GM21576 (cell line): Measurements from ENCODE around the gene DGCR8.

ENCODE experiments used
- ATAC-seq: cut with Tn5 transposase; IDR thresholded peaks from one replicate; pipeline ENCODE4 v1.9.1; 2021; ENCODE audit warnings: mild to moderate bottlenecking, moderate library complexity; ENCODE audit not compliant: unreplicated experiment

Gene DGCR8

DNA sequence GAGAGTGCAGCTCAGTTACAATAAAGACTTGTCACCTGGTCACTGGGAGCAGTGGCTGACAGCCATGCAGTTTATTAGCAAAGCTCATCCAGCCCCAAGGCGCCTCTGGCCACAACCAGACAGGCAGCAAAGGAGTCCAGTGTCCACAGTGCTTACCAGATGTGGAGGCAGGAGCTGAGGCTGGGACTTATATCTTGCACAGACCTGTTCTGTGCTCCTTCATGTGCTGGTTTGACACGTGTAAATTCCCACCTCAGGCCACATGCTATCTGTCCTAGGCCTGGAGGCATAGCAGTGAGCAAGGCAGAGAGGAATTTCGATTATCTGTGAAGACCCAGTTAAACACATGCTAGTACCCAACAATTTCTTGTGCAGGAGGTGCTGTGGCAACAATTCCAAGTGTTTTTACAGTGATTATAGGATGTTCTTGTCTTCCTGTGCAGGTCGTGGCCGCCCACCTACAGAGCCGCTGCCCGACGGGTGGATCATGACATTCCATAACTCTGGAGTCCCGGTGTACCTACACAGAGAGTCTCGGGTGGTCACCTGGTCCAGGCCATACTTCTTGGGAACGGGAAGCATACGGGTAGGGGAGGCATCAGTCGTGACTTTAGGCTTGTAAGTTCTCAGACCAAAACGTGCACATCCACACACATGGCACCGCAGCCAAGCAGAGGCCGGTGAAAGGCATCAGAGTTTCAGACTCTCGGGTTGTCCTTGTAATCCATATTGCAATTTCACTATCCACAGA lies 9.4 kb downstream of the DGCR8 start:
- ATAC-seq: no peak

DNA sequence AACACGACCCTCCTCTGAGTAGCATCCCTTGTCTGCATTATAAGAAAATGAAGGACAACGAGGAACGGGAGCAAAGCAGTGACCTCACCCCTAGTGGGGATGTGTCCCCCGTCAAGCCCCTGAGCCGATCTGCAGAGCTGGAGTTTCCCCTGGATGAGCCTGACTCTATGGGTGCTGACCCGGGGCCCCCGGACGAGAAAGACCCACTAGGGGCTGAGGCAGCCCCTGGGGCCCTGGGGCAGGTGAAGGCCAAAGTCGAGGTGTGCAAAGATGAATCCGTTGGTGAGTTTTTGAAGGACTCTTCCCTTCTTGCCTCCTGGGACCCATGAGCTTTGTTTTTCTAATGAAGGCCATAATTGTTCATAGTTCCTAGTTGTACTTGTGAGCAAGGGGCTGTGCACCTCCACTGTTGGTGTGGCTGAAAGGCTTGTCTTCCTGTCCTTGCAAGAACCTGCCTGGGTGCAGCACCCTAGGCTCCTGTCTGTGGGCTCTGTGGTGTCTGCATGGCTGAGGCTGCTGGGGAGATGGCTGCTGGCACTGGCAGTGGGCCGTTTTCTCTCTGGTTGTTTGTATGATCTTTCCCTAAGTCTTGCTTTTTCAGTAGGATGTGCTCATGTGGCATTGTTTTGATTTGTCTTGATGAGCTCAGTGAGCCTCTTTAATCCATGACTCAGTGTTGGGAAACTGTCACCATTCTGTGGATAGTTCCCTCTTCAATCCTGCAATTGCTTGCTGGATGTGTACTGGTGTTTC lies 10.1 kb downstream of the DGCR8 start:
- no peak for ATAC-seq

DNA sequence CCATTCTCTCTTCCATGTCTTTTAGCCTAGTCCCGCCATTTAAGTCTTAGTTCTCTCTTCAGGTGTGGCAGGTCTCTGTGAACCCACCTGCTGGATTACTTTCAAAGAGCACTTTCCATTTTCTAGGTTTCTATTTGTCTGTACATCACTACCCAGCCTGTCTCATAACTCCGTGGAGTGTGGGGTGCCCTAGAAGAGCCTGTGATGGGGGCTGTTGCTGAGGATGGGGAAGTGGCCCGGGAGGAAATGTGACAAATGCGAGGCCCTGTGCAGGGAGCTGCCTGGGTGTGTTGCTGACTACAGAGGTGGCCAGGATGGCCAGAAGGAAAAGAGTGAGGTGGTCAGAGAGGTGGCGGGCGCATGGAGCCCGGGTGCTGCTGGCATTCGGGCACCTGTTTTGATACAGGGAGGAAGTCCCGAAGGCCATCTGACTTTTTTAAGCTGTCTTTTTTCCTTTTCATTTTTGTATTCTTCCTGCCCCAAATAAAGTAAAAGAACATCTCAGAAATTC lies 10.7 kb downstream of the DGCR8 start:
- ATAC-seq: no peak

DNA sequence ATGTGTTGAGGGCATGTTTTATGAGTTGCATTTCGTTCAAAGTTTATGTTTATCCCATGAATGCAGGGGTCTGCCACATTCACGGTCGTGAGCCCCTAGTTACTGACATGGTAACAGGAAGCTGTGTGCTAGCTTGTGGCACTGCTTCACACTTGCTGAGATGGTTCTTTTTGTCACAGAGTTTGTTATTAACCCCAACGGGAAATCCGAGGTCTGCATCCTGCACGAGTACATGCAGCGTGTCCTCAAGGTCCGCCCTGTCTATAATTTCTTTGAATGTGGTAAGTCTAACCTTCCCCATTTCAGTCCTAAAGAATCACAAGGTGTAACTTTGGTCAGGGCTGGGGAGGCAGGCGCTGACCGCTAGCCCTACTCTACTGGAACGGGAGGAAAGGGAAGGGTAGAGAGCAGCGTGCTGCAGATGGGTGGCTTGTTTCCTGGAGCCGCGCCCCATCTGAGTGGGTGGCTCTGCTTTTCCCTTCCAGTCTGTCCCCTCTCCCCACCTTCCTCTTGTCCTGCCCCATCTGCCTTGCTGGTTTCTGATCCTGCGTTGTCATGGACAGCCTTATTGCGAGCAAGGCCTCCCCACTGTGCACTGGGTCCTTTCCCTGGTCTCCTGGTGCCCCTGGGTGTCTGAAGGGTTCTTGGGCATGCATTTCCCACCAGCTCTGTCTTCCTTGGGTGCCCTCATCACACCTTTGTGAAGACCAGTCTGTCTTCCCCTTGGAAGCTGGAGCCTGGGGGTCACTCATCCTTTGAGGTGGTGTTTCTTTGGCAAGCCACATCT lies 11.8 kb downstream of the DGCR8 start:
- no peak for ATAC-seq

DNA sequence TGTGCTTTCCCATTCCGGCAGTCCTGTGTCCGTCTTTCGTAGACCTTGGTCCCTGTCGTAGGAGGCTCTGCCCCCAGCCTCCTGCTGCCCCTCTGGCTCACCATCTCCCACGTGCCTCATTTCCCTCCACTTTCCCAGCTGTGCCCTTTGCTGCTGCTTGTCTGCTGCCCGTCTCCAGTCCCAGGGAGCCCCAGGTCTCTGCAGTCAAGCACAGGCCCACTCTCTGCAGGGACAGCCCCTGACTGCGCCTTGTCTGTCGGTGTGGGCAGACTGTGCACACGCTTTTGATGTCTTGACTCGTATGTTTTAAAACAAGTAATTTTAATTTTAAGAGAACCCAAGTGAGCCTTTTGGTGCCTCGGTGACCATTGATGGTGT lies 12.4 kb downstream of the DGCR8 start:
- ATAC-seq: no peak

DNA sequence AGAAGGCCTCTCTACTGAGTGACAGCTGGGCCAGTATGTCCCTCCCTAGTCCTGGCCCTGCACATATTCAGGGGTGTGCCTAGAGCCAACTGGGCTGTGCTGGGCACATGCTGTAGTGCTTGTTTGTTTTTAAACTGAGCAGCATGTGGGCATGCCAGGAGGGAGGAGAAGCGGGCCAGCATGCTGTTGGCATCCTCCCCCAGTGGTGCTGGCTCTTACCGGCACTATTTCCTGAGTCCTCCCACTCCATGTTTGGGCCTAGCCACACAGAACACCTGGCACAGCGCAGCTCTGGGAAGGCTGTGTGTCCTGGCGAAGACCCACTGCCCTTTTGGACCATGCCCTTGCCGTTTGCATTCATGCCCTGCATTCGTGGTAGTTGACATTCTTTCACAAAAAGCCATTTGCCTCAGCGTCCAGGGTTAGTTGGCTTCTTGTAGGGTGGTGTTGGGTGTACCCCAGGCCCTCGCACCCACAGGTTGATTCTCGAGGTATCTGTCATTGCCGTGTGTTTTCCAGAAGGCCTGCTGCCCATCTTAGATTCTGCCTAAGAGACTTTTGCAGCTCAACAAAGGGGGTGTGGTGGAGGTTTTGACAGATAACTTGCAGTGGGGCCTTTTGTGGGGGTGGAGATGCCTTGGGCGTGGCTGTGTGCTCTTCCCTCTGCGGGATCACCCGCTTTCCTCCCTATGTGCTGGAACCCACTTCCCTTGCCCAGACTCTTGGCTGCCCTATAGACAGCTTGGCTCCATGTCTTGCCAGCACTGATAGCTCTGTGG lies 13.6 kb downstream of the DGCR8 start:
- ATAC-seq: no peak

DNA sequence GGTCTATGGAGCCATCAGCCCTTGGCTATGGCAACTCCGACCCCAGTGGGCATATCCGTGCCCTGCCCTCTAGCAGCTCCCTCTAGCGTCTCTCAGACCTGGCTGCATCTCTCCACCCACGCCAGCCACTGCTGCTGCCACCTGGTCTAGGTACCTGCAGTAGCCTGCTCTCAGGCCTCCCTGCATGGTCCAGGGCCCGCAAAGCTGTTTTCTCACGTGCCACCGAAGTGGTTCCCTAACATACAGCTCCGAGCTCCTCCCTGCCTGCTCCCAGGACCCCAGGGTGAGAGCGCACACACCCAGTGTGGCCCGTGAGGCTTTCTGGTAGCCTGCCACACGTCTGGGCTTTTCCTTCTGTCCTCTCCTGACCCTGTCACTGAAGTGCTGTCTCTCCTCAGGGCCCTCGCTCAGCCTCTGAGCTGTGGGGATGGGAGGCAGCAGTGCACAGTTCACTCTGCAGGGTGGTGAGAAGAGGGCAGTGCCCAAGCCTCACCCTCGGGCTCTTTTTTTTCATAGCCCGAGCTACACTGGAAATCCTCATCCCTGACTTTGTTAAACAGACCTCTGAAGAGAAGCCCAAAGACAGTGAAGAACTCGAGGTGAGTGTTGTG lies 14.3 kb downstream of the DGCR8 start:
- no peak for ATAC-seq

DNA sequence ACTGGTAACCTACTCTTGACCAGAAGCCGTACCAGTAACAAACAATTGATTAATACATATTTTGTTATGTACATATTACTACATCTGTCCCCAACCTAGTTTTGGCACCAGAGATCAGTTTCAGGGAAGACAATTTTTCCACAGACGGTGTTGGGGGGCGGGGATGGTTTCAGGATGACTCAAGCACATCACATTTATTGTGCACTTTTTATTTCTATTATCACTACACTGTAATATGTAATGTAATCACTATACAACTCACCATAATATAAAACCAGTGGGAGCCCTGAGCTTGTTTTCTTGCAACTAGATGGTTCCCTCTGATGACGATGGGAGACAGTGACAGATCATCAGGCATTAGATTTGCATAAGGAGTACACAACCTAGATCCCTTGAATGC lies 15.5 kb downstream of the DGCR8 start:
- ATAC-seq: no peak

DNA sequence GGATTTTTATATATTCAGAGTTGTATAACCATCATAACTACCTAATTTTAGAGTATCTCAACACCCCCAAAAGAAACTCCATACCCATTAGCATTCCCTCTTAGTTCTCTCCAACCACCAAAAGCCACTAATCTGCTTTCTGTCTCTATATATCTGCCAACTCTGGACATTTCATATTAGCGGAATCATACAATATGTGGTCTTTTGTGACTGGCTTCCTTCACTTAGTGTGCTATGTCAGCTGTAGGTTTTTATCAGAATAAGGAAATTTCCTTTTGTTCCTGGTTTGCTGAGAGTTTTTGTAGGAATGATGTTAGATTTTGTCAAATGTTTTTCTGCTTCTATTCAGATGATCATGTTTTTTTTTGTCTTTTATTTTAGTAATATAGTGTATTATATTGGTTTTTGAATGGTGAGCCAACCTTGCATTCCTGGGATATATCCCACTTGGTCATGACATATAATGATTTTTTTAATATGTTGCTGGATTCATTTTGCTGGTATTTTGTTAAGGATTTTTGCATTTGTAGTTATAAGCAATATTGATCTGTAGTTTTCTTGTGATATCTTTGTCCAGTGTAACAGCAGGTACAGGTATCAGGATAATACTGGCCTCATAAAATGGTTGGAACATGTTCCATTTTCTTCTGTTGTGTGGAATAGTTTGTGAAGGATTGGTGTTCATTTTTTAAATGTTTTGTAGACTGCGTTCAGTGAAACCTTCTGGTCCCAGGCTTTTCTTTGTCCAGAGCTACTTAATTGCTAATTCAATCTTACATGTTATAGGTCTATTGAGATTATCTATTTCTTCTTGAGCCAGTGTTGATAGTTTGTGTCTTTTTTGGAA lies 16.8 kb downstream of the DGCR8 start:
- no peak for ATAC-seq

DNA sequence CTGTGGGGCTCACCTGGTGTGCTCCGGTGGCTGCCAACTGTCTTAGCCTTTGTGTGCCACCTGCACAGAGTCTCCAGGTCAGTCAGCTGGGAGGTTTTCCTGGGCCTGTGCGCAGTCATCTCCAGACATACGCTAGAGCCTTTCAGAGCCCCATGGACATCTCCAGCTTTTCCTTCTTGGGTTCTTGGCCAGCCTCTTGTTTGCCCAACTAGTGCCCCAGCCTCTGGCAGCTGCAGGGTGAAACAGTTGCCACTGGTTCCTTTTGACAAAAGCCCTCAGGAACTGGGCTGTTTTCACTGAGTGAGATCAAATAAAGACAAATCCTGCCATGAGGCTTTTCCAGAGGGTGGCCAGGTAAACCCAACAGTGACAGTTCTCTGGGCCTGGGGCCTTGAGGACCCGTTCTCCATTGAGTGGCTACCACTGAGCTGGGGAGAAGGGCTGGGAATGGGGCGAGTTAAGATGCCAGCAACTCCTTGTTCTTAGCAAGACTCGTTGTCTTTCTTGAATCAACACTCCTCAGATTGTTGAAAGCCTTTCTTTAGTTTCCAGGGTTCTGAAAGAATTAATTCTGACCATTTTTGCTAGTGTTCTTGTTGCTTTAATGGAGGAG lies 19.2 kb downstream of the DGCR8 start:
- ATAC-seq: no peak

DNA sequence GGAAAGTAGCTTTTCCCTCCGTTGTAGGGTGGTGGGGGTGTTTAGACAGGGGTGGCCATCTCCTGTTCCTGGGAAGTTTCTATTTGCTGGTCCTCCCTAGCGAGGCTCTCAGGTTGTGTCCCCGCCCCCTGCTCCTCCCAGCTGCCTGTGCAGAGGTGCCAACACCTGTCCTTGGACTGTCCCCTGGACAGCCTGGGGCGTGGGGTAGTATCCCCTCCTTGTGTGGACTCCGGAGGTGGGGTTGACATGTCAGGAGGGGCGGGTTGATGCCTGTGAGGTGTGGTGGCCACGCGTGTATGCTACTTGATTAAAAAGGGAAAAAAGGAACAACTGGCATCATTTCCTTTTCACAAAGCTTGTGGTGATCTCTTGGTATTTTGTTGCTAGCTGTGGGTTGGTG lies 21.6 kb downstream of the DGCR8 start:
- ATAC-seq: no peak

DNA sequence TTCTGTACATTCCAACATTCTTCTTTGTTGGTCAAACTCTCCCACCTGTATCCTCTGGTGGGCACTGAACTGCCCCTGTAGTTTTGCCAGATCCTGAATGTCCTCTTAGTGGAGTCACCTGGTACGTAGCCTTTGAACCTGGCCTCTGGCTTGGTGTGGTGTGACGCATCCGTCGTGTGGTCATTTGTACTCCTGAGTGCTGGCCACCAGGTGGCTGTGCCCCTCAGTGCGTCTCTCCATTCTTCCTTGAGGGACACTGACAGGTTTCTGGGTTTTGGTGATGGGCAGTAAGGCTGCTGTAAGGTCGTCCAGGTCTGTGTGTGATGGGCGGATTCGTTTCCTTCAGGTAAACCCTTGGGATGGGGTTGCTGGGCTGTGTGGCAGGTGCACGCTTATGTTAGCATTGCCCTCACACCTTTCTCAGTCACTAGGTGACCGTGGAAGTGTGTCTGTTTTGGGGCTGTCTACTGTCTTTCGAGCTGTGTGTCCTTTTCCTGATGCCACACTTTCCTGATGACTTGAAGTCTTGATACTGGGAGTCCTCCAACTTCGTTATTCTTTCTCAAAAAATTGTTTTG lies 22.3 kb downstream of the DGCR8 start:
- no peak for ATAC-seq

DNA sequence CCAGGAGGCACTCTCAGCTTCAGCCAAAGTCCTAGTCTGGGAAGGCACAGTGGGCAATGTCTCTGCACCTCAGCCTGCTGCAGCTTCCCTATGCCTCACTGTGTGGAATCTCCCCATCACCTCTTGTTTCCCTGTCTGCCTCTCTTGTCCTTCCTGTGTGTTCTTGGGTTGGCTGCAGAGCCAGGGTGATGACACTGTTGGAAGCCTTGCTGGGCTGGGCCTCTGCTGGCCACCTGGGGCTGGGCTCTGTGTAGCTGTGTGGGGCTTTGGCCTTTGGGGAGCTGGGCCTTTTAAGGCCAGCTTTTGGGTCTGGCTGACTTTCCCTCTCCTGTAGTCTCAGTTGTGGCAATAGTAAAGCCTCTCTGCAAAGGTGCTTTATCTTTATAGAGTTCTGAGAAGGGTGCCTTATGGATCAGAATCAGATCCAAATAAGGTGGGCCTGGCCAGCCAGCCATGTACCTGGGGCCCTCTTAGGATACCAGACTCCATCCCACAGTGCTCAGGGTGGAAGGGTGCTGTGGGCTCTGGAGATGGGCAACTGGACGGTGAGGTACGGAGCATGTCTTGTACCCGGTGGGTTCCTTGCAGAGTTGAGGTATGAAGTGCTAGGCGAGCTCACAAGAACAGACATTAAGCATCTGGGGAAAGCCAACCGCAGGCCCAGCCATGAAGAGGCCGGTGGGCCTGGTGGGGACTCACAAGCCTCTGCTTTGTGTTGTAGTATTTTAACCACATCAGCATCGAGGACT lies 25.6 kb downstream of the DGCR8 start:
- ATAC-seq: no peak

DNA sequence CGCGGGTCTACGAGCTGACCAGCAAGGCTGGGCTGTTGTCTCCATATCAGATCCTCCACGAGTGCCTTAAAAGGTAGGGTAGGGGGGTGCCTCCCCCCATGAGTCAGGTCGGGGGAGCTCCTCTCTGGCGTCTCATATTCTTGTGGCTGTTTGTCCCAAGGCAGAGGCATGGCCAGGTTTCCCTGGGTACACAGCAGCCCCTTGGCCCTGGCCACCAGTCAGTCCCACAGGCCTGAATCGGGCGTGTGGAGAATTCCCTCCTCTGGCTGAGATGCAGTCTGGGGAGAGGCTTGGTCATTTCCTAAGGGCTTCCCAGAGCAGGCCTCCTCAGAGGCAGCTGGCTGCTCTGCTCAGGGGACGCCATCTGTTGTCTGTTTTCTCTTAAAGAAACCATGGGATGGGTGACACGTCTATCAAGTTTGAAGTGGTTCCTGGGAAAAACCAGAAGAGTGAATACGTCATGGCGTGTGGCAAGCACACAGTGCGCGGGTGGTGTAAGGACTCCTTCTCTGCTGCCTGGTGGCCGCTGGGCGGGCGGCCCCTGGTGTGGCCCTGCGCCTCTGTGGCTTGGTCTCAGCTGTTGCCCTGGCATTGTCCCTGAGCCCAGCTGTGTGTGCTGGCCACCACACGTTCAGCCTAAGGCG lies 26.3 kb downstream of the DGCR8 start:
- ATAC-seq: no peak

DNA sequence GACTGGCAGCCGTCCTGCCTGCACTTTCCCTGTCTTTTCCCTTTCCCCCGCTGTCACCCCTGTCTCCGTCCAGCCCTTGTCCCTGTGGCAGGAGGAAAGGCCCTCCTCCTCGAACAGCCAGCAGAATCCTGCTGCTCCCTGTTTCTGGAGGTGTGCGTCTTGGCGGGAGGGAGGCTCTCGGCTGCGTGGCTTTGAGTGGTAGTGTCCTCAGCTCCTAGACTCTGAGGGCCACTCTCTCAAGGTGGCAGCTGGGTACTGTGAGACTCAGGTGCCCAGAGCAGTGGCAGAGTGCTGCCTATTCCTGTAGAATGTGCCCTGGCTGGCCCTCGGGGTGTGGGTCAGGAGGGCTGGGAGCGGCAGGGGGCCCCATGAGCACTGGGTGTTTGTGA lies 26.8 kb downstream of the DGCR8 start:
- no peak for ATAC-seq

DNA sequence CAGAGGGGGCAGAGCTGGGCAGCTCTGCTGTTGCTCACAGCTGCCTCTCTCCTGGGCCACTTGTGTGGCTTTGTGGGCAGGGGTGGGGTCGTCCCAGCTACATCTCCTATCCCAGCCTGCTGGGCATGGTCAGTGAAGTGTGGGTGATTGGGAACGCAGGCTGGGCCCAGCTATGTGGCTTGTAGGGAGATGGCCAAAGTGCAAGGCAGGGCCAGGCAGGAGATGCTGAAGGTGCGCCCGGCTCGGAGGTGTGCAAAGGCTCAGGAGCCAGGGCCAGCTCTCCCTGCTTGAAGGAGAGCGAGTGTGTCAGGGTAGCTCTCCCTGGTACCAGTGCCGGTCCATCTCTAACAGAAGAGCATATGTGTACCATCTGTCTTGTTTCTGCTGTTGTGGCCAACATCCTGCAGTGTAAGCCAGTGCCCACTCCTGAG lies 27.4 kb downstream of the DGCR8 start:
- ATAC-seq: no peak

DNA sequence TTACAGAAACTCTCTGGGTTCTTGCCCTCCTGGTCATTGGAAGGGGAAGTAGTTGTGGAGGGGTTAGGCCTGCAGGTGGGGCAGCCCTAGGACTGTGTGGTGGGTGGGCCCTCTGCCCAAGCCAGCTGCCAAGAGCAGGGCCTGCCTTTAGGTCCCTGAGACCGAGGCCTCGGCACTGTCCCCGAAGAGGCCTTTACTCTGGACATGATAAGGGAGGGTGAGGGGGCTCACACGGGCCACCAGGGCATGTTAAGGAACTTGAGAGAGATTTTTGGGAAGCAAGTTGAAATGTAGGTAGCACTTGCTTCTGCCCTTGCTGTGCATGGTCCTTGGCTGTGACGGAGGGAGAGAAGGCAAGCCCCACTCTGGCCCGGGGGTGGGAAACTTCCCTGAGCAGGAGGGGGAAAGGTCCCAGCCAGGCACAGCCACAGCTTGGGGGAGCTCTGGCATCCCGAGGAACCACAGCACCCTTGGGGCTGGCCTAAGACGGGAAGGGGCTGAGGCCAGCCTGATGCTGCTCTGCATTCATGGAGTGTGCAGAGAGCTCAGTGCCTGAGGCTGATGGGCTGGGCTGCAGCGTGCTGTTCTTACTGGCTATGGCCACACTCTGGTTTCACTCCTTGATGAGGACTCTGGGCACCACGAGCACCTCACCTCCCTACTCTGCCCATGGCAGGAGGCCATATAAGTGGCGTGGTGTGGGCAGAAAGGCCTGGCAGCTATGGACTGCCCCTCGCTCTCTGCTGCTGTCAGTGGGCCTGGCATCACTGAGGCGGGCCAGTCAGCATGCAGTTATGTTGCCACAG lies 28.1 kb downstream of the DGCR8 start:
- ATAC-seq: no peak
